Measurements from ENCODE around the gene KRT84.

- TF ChIP-seq CTCF (IDR thresholded peaks at IDR 0.05) = no peak
- no peak for TF ChIP-seq EZH2phosphoT487 (IDR thresholded peaks at IDR 0.05)
- TF ChIP-seq EZH2 (IDR thresholded peaks at IDR 0.05) = no peak
These were observed 54.4 kb downstream of the KRT84 start for GRCh38 chr12:52331039-52331438.

All from neural progenitor cell (in vitro differentiated cells).